ENCODE results near the gene MAGI2. TPM values are rescaled to one million over a fixed set of nuclear protein-coding genes. Genes with fewer than 3 reads are reported as not detected.

The MAGI2 gene
- total RNA-seq, 4 donors from 2014 or later: 0.98 to 4.8 (median 2.5) TPM

DNA sequence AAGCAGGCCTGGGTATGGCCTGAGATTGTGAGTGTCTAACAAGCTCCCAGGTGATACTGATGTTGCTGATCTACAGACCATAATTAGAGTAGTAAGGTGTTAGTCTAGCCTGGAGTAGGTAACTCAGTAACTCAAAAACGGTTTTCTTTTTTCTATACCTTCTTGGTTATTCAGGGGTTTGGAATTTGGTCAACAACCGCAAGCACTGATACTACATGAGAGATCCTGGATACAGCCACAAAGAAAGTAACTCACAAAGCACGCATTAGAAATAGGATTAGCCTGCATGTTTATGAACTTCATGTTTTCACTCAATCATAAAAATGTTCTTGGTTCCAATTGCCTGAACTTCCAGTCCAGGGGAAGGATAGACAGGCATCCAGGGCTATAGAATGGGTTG is 803.5 kb downstream of the MAGI2 start:
- H3K27me3 ChIP-seq: no peaks in the 10 kb centered on the region
- H3K4me3 ChIP-seq: no peak overlapping the region
- H3K27ac ChIP-seq: no peak overlapping the region
- no peaks in the 10 kb centered on the region for H3K36me3 ChIP-seq
- DNase-seq (ENCODE audit: low spot score in 2 of 2): no peak
- WGBS: 88% methylated on average over 3 of the region's 3 CpGs
- no peaks in the 10 kb centered on the region for H3K9me3 ChIP-seq
- H3K4me1 ChIP-seq: no peaks in the 10 kb centered on the region
- no peak for TF ChIP-seq POLR2A (IDR thresholded peaks at IDR 0.05)
- no peak for TF ChIP-seq POLR2AphosphoS5 (IDR thresholded peaks at IDR 0.05)

DNA sequence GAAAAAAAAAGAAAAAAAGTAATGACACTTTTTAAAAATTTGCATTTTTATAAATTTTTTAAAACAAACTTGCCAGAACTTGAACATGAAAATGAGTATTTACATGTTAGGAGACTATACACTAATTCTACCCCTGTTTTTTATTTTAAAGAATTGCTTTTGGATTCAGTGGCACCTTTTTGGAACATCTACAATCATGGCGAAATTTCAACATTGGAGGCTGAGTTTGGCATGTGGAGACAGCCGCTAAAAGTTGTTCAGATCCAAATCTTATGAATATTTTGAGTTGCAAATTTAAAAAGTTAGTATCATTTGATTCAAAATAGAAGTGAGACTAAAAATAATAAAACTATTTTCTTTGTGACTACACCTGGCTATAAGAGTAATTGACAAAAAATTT is 804.2 kb downstream of the MAGI2 start:
- Histone ChIP-seq H3K4me1 (no peaks in the 10 kb centered on the region), H3K9me3 (no peaks in the 10 kb centered on the region), H3K4me3 (no peak overlapping the region), H3K27ac (no peak overlapping the region), H3K36me3 (no peaks in the 10 kb centered on the region), H3K27me3 (no peaks in the 10 kb centered on the region)
- 74% methylated on average over 2 of the region's 2 CpGs for WGBS
- TF ChIP-seq, protein P1, sequence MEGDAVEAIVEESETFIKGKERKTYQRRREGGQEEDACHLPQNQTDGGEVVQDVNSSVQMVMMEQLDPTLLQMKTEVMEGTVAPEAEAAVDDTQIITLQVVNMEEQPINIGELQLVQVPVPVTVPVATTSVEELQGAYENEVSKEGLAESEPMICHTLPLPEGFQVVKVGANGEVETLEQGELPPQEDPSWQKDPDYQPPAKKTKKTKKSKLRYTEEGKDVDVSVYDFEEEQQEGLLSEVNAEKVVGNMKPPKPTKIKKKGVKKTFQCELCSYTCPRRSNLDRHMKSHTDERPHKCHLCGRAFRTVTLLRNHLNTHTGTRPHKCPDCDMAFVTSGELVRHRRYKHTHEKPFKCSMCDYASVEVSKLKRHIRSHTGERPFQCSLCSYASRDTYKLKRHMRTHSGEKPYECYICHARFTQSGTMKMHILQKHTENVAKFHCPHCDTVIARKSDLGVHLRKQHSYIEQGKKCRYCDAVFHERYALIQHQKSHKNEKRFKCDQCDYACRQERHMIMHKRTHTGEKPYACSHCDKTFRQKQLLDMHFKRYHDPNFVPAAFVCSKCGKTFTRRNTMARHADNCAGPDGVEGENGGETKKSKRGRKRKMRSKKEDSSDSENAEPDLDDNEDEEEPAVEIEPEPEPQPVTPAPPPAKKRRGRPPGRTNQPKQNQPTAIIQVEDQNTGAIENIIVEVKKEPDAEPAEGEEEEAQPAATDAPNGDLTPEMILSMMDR (IDR thresholded peaks at IDR 0.05): no peak
- TF ChIP-seq POLR2AphosphoS5 (IDR thresholded peaks at IDR 0.05): no peak
- TF ChIP-seq POLR2A (IDR thresholded peaks at IDR 0.05): no peak
- no peak for TF ChIP-seq EP300 (IDR thresholded peaks at IDR 0.05)
- no peak for DNase-seq (ENCODE audit: low spot score in 2 of 2)

DNA sequence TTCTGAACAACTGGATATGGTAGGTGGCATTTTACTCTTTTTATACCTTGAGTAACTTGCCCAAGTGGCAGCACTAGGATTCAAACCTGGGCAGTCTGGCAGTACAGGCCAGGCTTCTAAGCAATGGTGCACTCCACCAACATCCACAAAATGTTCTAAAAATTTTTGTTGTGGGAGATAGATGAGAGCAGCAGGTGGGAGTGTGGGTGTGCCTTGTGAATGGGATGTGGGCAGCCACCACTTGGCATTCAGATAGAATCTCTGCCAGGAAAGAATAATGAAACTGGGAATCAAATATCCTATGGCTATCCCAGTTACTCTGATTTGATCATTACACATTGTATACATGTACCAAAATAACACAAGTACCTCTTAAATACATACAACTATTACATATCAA is 810.7 kb downstream of the MAGI2 start:
- Histone ChIP-seq H3K4me3 (no peak overlapping the region), H3K27me3 (no peaks in the 10 kb centered on the region), H3K4me1 (no peaks in the 10 kb centered on the region), H3K36me3 (no peaks in the 10 kb centered on the region), H3K9me3 (no peaks in the 10 kb centered on the region), H3K27ac (no peak overlapping the region)
- no peak for DNase-seq (ENCODE audit: low spot score in 2 of 2)
- TF ChIP-seq, protein P1 (IDR thresholded peaks at IDR 0.05): no peak
- no peak for TF ChIP-seq POLR2A (IDR thresholded peaks at IDR 0.05)
- no peak for TF ChIP-seq EP300 (IDR thresholded peaks at IDR 0.05)
- no peak for TF ChIP-seq POLR2AphosphoS5 (IDR thresholded peaks at IDR 0.05)

DNA sequence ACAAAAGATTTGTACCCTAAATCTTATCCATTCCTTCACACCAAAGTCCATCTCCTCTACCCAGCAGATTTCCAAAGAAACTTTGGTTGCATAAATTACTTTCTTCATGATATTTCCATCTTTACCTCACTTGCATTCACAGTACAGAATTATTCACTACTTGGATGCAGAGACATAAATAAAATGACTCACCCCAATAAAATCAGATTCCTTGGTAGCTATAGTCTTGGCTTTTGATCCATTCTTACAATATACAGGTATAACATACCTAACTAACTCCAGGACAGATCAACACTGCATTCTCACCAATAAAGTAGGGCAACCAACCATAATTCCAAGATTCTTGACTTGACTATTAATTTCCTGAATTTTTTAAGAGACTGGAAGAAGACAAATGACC is 815.1 kb downstream of the MAGI2 start:
- TF ChIP-seq, protein P1 (IDR thresholded peaks at IDR 0.05): no peak
- TF ChIP-seq EP300 (IDR thresholded peaks at IDR 0.05): no peak
- no peak for TF ChIP-seq POLR2A (IDR thresholded peaks at IDR 0.05)
- no peak for TF ChIP-seq POLR2AphosphoS5 (IDR thresholded peaks at IDR 0.05)
- H3K4me1 ChIP-seq: no peaks in the 10 kb centered on the region
- no peak for DNase-seq (ENCODE audit: low spot score in 2 of 2)
- no peaks in the 10 kb centered on the region for H3K9me3 ChIP-seq
- no peaks in the 10 kb centered on the region for H3K36me3 ChIP-seq
- H3K27ac ChIP-seq: no peak overlapping the region
- no peaks in the 10 kb centered on the region for H3K27me3 ChIP-seq
- no peak overlapping the region for H3K4me3 ChIP-seq

DNA sequence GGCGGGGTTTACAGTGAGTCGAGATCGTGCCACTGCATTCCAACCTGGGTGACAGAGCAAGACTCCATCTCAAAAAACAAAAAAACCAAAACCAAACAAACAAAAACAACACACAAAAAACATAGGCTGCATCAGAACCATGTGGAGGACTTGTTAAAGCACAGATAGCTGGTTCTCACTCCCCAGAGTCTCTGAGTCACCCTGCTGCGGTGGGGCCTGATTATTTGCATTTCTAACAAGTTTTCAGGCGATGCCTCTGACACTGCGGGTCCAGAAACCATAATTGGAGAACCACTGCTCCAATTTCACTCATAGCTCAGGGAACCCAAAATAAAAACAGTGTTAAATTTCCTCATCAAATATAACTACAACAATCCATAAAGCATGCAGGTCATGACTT is 816.7 kb downstream of the MAGI2 start:
- Histone ChIP-seq H3K4me3 (no peak overlapping the region), H3K27ac (no peak overlapping the region), H3K36me3 (no peaks in the 10 kb centered on the region), H3K27me3 (no peaks in the 10 kb centered on the region), H3K9me3 (no peaks in the 10 kb centered on the region), H3K4me1 (no peaks in the 10 kb centered on the region)
- DNase-seq (ENCODE audit: low spot score in 2 of 2): no peak
- TF ChIP-seq EP300 (IDR thresholded peaks at IDR 0.05): no peak
- WGBS: 93% methylated on average over 6 of the region's 6 CpGs

DNA sequence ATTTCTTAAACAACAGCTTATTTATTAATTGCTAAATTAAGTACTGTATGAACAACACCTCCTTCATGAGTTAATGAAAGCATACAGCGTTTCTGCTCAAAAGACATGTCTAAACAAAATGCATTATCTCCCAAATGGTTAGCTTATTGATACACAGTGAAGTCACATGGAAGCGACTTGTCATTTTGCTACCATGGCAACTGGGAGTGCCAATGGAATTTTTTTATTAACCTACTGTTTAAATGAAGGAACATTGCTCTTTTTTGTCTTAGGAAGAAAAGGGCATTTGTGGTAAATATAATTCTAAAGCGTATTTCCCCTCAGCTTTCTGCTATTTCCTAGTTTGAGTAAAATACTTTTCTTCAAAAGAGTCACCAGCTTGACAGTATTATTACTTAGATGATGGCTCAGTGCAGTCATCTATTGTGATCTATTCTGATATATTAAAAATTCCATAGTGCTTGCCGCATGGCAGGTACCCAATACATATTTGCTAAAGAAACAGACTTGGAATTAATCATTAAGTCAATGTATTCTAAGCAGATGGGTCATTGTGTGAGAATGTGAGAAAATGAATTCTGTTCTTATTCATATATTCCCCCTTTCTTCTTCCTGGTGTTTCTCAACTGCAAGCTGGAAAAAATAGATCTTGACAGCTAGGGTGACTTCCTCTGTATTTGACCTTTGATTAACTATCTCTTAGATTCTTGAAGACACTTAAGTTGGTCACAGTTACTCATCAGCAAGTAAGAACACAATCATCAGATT is 818.3 kb downstream of the MAGI2 start:
- TF ChIP-seq EP300 (IDR thresholded peaks at IDR 0.05): no peak
- TF ChIP-seq POLR2AphosphoS5 (IDR thresholded peaks at IDR 0.05): no peak
- TF ChIP-seq POLR2A (IDR thresholded peaks at IDR 0.05): no peak
- TF ChIP-seq, protein P1 (IDR thresholded peaks at IDR 0.05): no peak
- Histone ChIP-seq H3K27me3 (no peaks in the 10 kb centered on the region), H3K27ac (no peak overlapping the region), H3K9me3 (no peaks in the 10 kb centered on the region), H3K36me3 (no peaks in the 10 kb centered on the region), H3K4me1 (no peaks in the 10 kb centered on the region), H3K4me3 (no peak overlapping the region)
- WGBS: 58% methylated on average over 4 of the region's 4 CpGs
- DNase-seq (ENCODE audit: low spot score in 2 of 2): no peak

All from suprapubic skin (tissue), 4 donors.